ENCODE measurements around the gene BRD7.

Gene BRD7

DNA sequence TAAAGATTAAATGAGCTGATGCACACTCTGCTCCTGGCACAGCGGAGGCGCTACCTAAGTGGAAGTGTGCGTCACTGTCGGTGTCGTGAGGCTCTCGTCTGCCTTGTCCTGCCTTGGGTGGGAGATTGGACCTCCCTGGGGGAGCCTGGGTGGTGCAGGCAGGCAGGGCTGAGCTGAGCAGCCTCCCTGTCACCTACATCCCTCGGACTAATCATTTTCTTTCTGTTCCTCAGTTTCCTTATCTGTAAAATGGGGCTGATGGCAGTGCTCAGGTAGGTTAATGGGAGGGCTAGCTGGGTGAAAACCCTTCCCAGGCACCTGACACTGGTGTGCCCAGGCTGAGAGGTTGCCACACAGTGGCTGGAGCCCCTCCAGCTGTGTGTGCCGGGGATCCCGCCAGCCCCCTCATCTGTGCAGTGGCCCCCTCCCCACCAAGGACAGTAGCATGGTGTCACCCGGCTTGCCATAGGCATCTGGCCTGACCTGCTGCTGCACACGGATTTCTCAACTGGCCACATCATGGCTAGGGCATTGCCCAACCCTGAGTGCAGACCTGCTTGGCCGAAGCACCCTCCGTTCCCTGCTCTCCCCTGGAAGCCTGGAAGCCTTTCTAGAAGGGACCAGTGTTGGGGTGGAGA lies 98.2 kb downstream of the BRD7 start:
- no peak for DNase-seq

DNA sequence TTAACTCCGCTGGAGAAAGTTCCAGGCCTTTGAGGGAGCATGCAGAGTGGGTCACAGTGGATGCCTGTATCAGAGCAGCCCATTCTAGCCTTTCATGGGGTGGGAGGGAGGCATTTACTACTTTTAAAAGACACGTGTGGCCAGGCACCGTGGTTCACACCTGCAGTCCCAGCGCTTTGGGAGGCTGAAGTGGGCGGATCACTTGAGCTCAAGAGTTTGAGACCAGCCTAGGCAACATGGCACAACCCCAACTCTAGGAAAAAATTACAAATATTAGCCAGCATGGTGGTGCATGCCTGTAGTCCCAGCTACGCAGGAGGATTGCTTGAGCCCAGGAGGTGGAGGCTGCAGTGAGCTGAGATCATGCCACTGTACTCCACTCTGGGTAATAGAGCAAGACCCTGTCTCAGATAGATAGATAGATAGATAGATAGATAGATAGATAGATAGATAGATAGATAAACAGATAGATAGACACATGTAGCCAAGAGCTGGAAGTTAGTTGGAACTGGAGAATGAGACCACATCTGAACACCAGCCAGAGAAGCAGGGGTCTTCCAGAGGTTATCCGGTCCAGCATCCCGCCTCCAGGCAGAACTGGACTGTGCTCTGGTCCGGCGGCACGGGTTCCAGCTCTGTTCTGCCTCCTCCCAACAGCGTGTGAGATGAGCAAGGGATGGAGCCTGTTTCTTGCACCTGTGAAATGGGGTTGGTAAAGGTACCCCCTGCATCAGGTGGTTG lies 98.8 kb downstream of the BRD7 start:
- DNase-seq, result no peak

DNA sequence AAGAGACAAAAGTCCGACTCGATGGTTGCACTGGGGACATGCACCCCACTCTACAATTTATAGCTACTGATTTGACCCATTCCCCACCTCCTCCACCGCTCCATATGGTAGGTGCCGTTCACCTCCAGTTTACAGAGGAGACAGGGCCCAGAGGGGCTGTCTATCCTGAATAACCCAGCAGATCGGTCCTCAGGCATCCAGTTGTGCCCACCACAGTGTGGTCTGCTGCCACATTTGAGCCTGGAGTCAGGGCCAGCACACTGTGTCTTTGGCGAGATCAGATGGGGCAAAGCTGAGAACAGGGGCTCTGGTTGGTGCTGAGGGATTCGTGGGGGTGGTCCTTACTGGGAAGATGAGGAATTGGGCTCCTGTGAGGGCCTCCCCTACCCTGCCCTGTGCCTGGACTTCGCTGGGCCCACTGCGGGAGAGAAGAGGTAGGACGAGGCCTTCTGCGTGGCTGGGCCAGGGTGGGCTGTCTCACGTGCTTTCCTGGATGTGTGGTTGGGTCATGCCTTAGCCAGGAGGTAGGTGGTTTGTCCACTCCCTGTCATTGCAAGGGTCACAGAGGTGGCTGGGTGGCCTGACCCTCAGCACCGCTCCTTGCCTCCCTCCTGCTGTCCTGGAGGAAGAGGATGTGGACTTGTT lies 99.6 kb downstream of the BRD7 start:
- no peak for DNase-seq

DNA sequence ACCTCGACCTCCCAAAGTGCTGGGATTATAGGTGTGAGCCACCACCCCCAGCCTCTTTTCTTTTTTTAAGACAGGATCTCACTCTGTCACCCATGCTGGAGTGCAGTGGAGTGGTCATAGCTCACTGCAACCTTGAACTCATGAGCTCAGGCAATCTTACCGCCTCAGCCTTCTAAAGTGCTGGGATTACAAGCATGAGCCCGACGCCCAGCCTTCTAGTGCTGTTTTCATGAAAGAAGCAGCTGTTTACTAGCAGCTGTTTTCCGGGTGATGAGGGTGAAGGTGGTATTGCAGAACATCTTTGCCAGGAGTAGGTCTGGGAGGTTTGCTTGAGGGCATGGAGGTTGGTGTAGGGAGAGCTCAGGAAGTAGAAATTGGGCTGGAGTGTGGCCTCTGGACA lies 100.4 kb downstream of the BRD7 start:
- no peak for DNase-seq

DNA sequence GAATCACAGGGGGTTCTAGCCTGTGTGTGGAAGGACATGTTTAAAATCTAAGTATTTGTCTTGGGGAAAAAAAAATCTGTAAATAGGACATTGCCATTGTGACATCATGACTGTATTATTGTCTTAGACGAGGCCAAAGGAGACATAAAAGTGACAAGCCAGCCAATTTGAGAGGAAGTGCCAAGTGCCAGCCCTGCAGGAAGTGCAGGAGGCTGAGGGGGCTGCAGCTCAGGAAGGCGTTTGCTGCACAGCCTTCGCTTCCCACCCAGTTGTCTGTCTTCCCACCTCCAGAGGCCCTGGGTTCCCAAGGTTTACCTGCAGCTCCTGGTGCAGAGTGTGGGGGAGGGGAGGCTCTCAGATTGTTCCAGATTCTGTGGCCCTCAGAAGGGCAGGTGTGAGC lies 101.1 kb downstream of the BRD7 start:
- no peak for DNase-seq

DNA sequence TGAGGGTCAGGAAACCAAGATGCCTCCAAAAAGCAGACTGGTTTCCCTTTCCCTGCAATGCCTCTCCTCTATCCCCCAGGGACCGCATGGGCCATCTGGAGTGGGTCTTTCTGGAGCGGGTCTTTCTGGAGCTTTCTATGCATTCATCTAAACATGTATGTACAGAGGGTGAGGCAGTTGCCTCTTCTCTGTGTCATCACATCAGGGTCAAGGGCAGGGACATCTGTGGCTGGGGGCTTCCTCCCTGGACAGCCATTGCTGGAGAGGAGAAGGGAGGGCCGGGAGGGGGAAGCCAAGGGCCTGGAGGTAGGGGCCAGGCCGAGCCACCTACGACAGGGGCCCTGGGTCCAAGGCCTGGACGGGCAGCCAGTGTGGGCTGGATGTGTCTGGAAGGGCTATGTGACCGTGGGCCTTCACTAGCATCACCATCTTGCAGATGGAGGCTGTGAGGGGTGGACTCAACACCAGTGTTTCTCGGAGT lies 101.6 kb downstream of the BRD7 start:
- DNase-seq, result no peak

DNA sequence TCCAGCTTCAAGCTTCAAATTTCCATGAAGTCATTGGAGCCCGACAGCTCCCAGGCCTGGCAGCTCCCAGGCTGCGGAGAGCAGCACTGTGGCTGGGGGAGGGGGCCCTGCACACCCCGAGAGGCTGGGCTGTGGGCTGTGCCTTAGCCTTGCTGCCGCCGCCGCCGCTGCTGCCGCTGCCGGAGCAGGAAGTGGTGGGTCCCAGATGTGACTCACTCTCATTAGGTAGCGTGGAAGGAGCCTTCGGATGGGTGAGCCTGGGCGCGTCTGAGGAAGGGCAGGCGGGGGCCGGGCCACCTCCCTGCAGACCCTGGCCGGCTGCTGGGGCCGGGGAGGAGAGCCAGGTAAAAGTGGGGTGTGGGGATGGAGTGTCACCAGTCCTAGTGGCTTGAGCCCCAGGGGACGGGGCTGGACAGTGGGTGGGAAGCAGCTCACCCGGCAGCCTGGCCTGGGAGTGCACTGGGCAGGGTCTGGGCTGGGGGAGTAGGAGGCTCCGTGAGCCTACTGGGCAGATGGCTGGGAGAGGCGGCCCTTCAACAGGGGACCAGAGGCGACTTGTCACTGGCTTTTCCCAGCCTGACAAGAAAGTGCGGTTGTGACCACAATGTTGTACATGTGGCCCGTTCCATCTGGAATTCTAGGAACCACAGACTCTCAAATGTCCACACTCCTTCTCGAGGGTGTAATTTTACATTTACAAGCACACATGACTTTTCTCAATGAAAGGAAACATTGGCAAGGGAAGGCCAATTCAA lies 102.3 kb downstream of the BRD7 start, which contains the start of gene ADCY7:
Gene ADCY7 (plus strand): TSS at position 215 of the 755 bp plus-strand sequence. CDS start 21,629 bp downstream, outside the sequence.
- peak; percentile 80 for DNase-seq

All from effector CD4-positive, alpha-beta T cell (primary cell).